ENCODE measurements around the gene STBD1. TPM values are rescaled to one million over a fixed set of nuclear protein-coding genes. Genes with fewer than 3 reads are reported as not detected.
A peak's percentile ranks its signal among the peaks of the same experiment; 100 is the strongest.
"Not testable (repeated sequence)": the region's sequence is repeated elsewhere in the genome, so short reads cannot be mapped to it uniquely, and the experiment has no call there.

Gene STBD1
- total RNA-seq, 1 experiment from 2014 or later, result 3.7 TPM

- no peak for TF ChIP-seq CTCF (IDR thresholded peaks at IDR 0.05; ENCODE audit: unreplicated experiment)
- Mint-ChIP-seq H3K4me1 (ENCODE audit: insufficient read depth, unreplicated experiment) (no peaks in the 10 kb centered on the region), H3K27ac (ENCODE audit: low read depth, unreplicated experiment) (no peak overlapping the region), H3K9me3 (ENCODE audit: unreplicated experiment) (no peaks in the 10 kb centered on the region), H3K4me3 (ENCODE audit: unreplicated experiment) (no peak overlapping the region), H3K27me3 (ENCODE audit: insufficient read depth, unreplicated experiment) (no peaks in the 10 kb centered on the region), H3K36me3 (ENCODE audit: insufficient read depth, unreplicated experiment) (no peaks in the 10 kb centered on the region)
- POLR2A ChIA-PET, result interaction anchor here (1.1 to 1.9 kb wide), 5 partner anchors 8 to 64 kb away, joined by 3 to 12 read pairs (median 5); partner anchors contain the start of gene STBD1
- DNase-seq (ENCODE audit: unreplicated experiment), result no peak
- BruUV-seq (replicated peaks), result no TSS peak
- CTCF ChIA-PET, result interaction anchor here (0.6 to 1.8 kb wide), 6 partner anchors 8 to 1097 kb away, joined by 3 to 8 read pairs (median 4); no protein-coding TSS in a partner anchor
- intact Hi-C loops (cut with micrococcal nuclease), result no loop called here
Observed at GRCh38 chr4:76278583-76278982, 27.9 kb upstream of the STBD1 start.

- CTCF ChIA-PET, result interaction anchor here (1.1 to 1.8 kb wide), 2 partner anchors 9 to 100 kb away, joined by 3 to 8 read pairs; no protein-coding TSS in a partner anchor
- intact Hi-C loops (cut with micrococcal nuclease), result no loop called here
- Mint-ChIP-seq H3K27me3 (ENCODE audit: insufficient read depth, unreplicated experiment) (no peaks in the 10 kb centered on the region), H3K9me3 (ENCODE audit: unreplicated experiment) (no peaks in the 10 kb centered on the region), H3K36me3 (ENCODE audit: insufficient read depth, unreplicated experiment) (no peaks in the 10 kb centered on the region), H3K4me1 (ENCODE audit: insufficient read depth, unreplicated experiment) (peaks cover 5% of the 10 kb centered on the region), H3K4me3 (ENCODE audit: unreplicated experiment) (no peak overlapping the region), H3K27ac (ENCODE audit: low read depth, unreplicated experiment) (no peak overlapping the region)
- POLR2A ChIA-PET, result interaction anchor here (0.6 to 1.9 kb wide), 5 partner anchors 9 to 27 kb away, joined by 3 to 12 read pairs (median 5); partner anchors contain the start of gene STBD1
- no TSS peak for BruUV-seq (replicated peaks)
- no peak for TF ChIP-seq CTCF (IDR thresholded peaks at IDR 0.05; ENCODE audit: unreplicated experiment)
- DNase-seq (ENCODE audit: unreplicated experiment), result peak; percentile 10
Observed at GRCh38 chr4:76279462-76279861, 27.1 kb upstream of the STBD1 start.

GRCh38 chr4:76280488-76281441 lies 25.8 kb upstream of the STBD1 start:
- no peak for TF ChIP-seq CTCF (IDR thresholded peaks at IDR 0.05; ENCODE audit: unreplicated experiment)
- no TSS peak for BruUV-seq (replicated peaks)
- Mint-ChIP-seq H3K36me3 (ENCODE audit: insufficient read depth, unreplicated experiment) (no peaks in the 10 kb centered on the region), H3K4me1 (ENCODE audit: insufficient read depth, unreplicated experiment) (peaks cover 5% of the 10 kb centered on the region), H3K4me3 (ENCODE audit: unreplicated experiment) (no peak overlapping the region), H3K27me3 (ENCODE audit: insufficient read depth, unreplicated experiment) (no peaks in the 10 kb centered on the region), H3K9me3 (ENCODE audit: unreplicated experiment) (no peaks in the 10 kb centered on the region), H3K27ac (ENCODE audit: low read depth, unreplicated experiment) (no peak overlapping the region)
- intact Hi-C loops (cut with micrococcal nuclease), result no loop called here
- CTCF ChIA-PET, result interaction anchor here (0.8 kb wide), 1 partner anchor 364 kb away, joined by 3 read pairs; no protein-coding TSS in a partner anchor
- POLR2A ChIA-PET, result no interaction called here
- DNase-seq (ENCODE audit: unreplicated experiment), result no peak

GRCh38 chr4:76281594-76281993 lies 24.9 kb upstream of the STBD1 start:
- CTCF ChIA-PET; H3K27ac Mint-ChIP-seq (ENCODE audit: low read depth, unreplicated experiment): not testable (repeated sequence)

More at GRCh38 chr4:76281594-76281993, 24.9 kb upstream of the STBD1 start:
- POLR2A ChIA-PET; BruUV-seq (replicated peaks); DNase-seq (ENCODE audit: unreplicated experiment); intact Hi-C loops (cut with micrococcal nuclease); H3K9me3 Mint-ChIP-seq (ENCODE audit: unreplicated experiment); H3K36me3 Mint-ChIP-seq (ENCODE audit: insufficient read depth, unreplicated experiment); H3K4me1 Mint-ChIP-seq (ENCODE audit: insufficient read depth, unreplicated experiment); H3K4me3 Mint-ChIP-seq (ENCODE audit: unreplicated experiment); H3K27me3 Mint-ChIP-seq (ENCODE audit: insufficient read depth, unreplicated experiment): not testable (repeated sequence)

Measured in MCF 10A (cell line).